NCI-H1092 treated with DMSO at 0.1 percent for 48 hours (cell line): ENCODE data around the gene CALU.

Experiments
- DNase-seq: peaks from one replicate; lab custom pipeline; 2025; lab: John Stamatoyannopoulos, UW

CALU gene

GRCh38 chr7:128785738-128786137 lies 46.6 kb downstream of the CALU start:
- DNase-seq, result no peak

- DNase-seq, result no peak
Observed at GRCh38 chr7:128788446-128789412, 49.6 kb downstream of the CALU start.

DNA sequence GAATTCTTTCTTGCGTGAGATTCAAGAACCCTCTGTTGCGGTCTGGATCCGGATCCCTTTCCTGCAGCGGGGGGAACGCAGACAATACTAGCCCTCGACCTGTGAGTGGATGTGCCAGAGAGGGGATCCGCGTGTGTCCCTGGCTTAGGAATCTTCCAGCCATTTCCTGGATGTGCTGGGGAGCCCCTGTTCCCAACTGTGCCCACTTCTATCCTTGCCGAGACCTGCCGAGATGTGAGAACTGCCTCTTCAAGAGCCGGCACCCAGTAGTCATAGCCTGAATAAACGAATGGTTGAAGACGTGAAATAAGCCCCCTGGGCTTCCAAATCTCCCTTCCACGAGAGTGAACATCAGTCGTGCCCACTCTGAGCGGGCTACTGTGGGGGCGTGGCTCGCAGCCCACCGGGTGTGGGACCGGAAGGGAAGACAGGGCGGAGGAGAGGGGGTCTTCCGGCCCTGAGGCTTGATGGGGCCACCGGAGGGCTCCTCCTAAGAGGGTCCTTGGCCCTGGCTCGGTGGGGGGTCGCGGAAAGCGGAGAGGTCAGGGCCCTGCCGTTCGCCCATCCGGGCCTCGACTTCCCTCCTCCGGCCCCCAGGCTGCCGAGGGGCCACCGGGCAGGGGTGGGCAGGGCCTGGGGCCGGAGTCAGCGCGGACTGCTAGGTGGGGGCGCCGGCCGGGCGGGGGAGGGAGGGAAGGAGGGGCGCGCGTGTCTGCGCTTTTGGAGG lies 51.3 kb downstream of the CALU start:
- DNase-seq, result peak; percentile 29

- DNase-seq, result peak; percentile 46
Observed at GRCh38 chr7:128791121-128791971, 52.2 kb downstream of the CALU start, which contains the start of gene CCDC136. Gene CCDC136 (plus strand): TSS chr7:128791968. CDS start chr7:128792412, 444 bp downstream.

DNA sequence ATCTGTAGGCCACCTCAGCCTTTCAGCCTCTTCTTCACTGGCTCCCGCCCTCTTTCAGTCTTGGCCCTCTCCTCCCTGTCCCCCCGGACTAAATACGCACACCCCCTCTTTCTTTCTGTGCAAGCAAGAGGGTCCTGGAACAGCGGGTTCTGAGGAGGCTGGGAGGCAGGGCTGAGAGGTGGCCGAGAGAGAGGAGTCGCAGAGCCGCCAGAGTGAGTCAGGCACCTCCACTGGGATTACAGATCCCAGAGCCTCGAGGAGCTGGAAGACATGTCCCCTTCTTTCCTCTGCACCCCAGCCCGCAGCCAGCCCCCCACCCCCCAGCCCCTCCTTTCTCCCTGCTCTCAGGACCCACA lies 52.8 kb downstream of the CALU start:
- DNase-seq, result no peak

DNA sequence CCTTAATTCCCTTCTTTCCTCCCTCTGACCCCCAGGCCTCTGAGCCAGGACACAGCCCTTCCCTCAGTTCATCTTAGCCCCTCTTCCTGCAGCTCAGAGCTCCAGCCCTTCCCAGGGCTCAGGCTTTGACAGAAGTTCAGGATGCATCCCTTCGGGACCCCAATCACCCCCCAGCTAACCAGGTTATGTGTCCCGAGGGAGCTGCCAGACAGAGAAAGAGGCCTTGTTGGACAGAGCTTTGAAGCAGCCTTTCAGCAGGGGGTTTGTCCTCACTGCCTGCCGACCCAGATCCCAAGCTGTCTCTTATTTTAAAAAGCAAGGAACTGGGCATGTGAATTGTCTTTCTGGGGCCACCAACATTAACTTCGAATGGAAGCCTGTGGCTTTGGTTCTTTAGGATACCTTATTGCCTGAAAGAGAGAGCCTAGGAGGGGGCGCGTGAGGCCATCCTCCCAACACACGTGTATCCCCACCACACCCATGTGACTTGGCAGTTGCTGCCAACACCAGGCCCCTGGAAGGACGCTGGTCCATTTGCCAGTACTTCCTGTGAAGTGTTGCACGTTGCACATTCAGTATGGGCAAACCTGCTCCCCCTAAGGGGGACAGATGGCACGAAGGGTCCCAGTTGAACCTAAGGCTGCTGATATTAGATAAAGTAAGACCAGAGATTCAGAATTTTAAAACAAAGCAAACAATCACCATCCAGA lies 53.5 kb downstream of the CALU start:
- DNase-seq, result no peak

DNA sequence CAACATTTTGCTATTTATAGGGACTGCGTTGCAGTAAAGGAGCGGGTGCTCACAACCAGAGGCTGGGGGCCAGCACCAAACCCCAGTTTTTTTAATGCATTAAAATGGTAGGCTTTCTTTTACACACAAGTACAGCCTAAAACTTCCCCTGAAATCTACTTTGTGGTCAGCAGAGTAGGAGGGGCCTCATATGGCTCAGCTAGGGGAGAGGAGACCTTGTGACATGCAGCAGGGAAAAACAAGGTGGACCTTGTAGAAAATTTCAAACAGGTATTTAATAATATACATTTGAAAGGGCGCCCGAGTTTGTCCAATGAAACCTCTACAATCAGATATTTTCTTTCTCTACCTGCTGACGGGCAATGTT lies 54.0 kb downstream of the CALU start:
- no peak for DNase-seq

GRCh38 chr7:128794020-128794419 lies 54.9 kb downstream of the CALU start:
- DNase-seq, result no peak

GRCh38 chr7:128794436-128794835 lies 55.3 kb downstream of the CALU start:
- DNase-seq, result no peak

DNA sequence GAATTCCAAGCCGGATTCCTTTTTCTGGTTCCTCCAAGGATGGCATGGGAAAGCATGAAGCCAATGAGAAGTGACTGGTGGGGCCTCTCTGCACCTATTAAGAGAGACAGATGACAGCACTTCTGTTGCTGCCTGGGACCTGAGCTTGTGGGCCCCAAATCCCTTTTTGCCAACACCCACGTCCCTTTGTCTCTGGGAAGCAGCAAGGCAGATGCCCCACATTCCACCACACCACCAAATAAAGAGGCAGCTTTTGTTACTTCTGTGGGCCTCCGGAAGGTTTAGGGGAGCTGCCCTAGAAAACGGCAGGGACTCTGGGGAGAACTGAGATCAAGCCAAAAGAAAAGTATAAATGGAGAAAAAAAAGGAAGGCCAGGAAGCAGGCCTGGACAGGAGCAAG lies 56.0 kb downstream of the CALU start:
- DNase-seq, result no peak

DNA sequence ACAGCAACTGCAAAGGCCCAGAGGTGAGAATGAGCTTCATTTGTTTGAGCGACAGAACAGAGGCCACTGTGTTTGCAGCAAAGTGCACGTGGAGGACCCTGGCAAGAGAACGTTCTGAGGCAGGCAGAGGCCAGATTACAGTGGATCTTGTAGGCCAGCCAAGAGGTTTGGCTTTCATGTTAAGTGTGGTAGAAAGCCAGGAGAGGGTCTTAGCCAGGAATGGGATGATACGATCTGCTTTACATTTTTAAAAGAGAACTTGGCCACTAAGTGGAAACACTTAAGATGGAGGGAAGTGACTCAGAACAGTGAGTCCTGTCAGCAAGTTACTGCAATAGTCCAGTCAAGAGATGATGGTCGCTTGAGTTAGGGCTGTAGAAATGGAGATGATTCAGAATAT lies 57.2 kb downstream of the CALU start:
- DNase-seq, result no peak

GRCh38 chr7:128799451-128799850 lies 60.3 kb downstream of the CALU start:
- no peak for DNase-seq

DNA sequence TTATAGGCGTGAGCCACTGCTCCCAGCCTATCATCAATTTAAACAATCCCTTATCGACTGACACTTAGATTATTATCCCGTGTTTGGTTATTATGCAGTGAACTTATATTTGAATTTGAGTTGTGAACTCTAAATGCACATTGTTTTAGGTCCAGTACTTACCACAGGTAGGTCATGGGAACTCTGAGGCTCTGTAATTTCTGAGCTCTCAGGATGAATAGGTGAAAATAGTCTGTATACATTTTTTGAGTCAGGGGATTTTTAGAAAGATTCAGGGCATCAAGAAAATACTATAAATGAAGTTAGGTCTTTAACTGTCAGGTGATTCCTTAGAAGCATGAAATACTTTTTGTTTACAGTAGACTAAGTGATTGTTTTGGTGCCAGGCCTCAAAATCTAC lies 61.4 kb downstream of the CALU start:
- no peak for DNase-seq

GRCh38 chr7:128801003-128801402 lies 61.8 kb downstream of the CALU start:
- DNase-seq, result no peak

GRCh38 chr7:128801667-128802418 lies 62.7 kb downstream of the CALU start:
- no peak for DNase-seq

- no peak for DNase-seq
Observed at GRCh38 chr7:128804484-128804883, 65.3 kb downstream of the CALU start.

DNA sequence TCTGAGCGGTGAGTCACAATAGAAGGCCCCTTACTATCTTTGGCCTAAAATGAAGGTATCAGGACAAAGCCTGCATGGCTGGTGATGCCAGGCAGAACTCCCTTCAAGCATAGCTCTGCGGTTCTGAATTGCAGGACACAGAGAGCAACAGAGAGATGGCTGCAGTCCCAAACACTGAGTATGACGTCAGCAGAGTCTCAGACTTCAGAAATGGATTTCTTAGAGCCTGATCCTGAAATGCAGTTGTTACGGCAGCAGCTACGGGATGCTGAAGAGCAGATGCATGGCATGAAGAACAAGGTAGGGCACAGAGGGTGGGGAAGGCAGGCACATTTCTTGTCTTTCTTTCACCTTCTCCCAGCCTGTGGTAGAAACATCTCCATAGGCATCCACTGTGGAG lies 66.1 kb downstream of the CALU start:
- no peak for DNase-seq

DNA sequence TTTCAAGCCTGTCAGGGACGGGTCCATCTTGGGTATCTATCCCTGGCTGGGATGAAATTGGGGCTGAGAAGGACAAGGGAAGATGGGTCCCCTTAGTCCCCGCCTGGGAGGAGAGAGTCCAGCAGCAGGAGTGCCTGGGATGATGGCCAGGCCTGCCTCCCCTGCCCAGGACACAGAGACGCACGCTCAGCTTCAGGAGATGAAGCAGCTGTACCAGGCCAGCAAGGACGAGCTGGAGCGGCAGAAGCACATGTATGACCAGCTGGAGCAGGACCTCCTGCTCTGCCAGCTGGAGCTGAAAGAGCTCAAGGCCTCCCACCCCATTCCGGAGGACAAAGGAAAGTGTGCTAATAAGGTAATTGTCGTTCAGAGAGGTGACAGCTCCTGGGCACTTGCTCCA lies 68.0 kb downstream of the CALU start:
- DNase-seq, result no peak

- DNase-seq, result no peak
Observed at GRCh38 chr7:128809363-128809762, 70.2 kb downstream of the CALU start.

- DNase-seq, result no peak
Observed at GRCh38 chr7:128810473-128810872, 71.3 kb downstream of the CALU start.

- DNase-seq, result no peak
Observed at GRCh38 chr7:128810997-128811396, 71.8 kb downstream of the CALU start.
